Thyroid gland (tissue), 4 donors: ENCODE results near the gene TSPAN11.

Experiments used
- CTCF ChIP-seq, 6 experiments: fragments of 200-600 bp in 3 of 6; fragments of 450-650 bp in 3 of 6; sonication (generic) in 3 of 6; IDR thresholded peaks; one replicate each; pipeline ENCODE4 v1.5.1; 2016 to 2019; ENCODE audit warnings: antibody characterized with exemption in 6 of 6, mild to moderate bottlenecking in 2 of 6, inconsistent platforms in 1 of 6, moderate library complexity in 1 of 6
- POLR2A ChIP-seq, 2 donors: fragments of 450-650 bp; IDR thresholded peaks; one replicate each; pipeline ENCODE4 v1.6.1; 2017; ENCODE audit warnings: antibody characterized with exemption in 2 of 2, mild to moderate bottlenecking in 2 of 2, moderate library complexity in 1 of 2

DNA sequence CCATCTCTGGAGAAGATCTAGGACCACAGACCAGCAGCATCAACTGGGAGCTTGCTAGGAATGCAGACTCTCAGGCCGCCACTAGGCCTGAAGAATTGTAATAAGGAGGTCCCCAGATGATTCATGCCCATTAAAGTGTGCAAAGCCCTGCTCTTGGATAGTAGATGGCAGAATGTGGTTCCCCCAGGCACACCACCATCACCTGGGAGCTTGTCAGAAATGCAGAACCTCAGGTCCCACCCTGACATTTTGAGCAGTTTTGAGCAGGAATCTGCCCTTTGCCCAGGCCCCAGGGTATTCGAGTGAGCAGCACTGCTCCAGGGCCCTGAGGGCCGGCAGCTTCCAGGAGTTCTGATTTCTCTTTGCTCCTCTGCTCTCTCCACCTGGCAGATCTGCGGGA, 64.9 kb downstream of the TSPAN11 start:
- TF ChIP-seq POLR2A (IDR thresholded peaks at IDR 0.05) (no peak), CTCF (IDR thresholded peaks at IDR 0.05) (no peak)
